Neural cell (in vitro differentiated cells): ENCODE data around the gene SNAP25.

Source experiments
- EP300 ChIP-seq: fragments of 450-650 bp; conservative IDR thresholded peaks from 2 replicates; pipeline ENCODE4 v1.6.1; 2014; ENCODE audit warnings: antibody characterized with exemption, mild to moderate bottlenecking, moderate library complexity; ENCODE audit not compliant: poor library complexity, severe bottlenecking
- EZH2 ChIP-seq: fragments of 200-600, 300-800 bp; shearing (Covaris generic), sonication (generic); IDR thresholded peaks from 2 replicates; pipeline ENCODE4 v1.6.1; 2014; ENCODE audit warnings: antibody characterized with exemption, low read length, borderline replicate concordance, mild to moderate bottlenecking; ENCODE audit not compliant: insufficient read depth, poor library complexity, severe bottlenecking
- POLR2AphosphoS5 ChIP-seq: IDR thresholded peaks from 2 replicates; pipeline ENCODE4 v1.6.1; 2012
- SMC3 ChIP-seq: fragments of 450-650 bp; conservative IDR thresholded peaks from 2 replicates; pipeline ENCODE4 v1.6.1; 2014; ENCODE audit warnings: antibody characterized with exemption, mild to moderate bottlenecking, moderate library complexity; ENCODE audit not compliant: poor library complexity
- TF ChIP-seq, protein P1 (sequence below): IDR thresholded peaks from 2 replicates; pipeline ENCODE4 v1.6.1; 2012; ENCODE audit warnings: borderline replicate concordance
- TF ChIP-seq, protein P2 (sequence below): fragments of 450-650 bp; IDR thresholded peaks from 2 replicates; pipeline ENCODE4 v1.5.1; 2014; ENCODE audit warnings: antibody characterized with exemption, mild to moderate bottlenecking, moderate library complexity; ENCODE audit not compliant: poor library complexity, severe bottlenecking

DNA sequence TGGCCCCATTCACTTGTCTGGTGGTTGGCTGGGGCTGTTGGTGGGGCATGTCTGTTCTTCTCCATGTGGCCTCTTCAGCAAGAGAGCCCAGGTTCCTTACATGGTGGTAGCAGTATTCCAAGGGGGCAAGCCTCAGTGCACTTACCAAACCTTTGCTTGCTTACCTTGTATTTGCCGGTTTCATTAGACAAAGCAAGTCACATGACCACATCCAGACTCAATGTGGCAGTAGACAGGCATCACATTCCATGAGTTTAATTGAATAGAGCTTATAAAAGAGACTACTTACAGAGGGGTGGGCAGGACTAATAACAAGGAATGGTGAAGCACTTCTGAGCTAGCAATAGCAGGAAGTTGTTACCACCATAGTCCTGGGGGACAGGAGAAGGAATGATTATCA lies 78.6 kb downstream of the SNAP25 start:
- TF ChIP-seq, protein P1, sequence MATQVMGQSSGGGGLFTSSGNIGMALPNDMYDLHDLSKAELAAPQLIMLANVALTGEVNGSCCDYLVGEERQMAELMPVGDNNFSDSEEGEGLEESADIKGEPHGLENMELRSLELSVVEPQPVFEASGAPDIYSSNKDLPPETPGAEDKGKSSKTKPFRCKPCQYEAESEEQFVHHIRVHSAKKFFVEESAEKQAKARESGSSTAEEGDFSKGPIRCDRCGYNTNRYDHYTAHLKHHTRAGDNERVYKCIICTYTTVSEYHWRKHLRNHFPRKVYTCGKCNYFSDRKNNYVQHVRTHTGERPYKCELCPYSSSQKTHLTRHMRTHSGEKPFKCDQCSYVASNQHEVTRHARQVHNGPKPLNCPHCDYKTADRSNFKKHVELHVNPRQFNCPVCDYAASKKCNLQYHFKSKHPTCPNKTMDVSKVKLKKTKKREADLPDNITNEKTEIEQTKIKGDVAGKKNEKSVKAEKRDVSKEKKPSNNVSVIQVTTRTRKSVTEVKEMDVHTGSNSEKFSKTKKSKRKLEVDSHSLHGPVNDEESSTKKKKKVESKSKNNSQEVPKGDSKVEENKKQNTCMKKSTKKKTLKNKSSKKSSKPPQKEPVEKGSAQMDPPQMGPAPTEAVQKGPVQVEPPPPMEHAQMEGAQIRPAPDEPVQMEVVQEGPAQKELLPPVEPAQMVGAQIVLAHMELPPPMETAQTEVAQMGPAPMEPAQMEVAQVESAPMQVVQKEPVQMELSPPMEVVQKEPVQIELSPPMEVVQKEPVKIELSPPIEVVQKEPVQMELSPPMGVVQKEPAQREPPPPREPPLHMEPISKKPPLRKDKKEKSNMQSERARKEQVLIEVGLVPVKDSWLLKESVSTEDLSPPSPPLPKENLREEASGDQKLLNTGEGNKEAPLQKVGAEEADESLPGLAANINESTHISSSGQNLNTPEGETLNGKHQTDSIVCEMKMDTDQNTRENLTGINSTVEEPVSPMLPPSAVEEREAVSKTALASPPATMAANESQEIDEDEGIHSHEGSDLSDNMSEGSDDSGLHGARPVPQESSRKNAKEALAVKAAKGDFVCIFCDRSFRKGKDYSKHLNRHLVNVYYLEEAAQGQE: no peak
- TF ChIP-seq, protein P2, sequence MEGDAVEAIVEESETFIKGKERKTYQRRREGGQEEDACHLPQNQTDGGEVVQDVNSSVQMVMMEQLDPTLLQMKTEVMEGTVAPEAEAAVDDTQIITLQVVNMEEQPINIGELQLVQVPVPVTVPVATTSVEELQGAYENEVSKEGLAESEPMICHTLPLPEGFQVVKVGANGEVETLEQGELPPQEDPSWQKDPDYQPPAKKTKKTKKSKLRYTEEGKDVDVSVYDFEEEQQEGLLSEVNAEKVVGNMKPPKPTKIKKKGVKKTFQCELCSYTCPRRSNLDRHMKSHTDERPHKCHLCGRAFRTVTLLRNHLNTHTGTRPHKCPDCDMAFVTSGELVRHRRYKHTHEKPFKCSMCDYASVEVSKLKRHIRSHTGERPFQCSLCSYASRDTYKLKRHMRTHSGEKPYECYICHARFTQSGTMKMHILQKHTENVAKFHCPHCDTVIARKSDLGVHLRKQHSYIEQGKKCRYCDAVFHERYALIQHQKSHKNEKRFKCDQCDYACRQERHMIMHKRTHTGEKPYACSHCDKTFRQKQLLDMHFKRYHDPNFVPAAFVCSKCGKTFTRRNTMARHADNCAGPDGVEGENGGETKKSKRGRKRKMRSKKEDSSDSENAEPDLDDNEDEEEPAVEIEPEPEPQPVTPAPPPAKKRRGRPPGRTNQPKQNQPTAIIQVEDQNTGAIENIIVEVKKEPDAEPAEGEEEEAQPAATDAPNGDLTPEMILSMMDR: no peak
- TF ChIP-seq POLR2AphosphoS5 (no peak), EP300 (no peak), EZH2 (no peak), SMC3 (no peak)
